HUES6 (cell line): Measurements from ENCODE around the gene NEURL1.
"Not testable (repeated sequence)": the region's sequence is repeated elsewhere in the genome, so short reads cannot be mapped to it uniquely, and the experiment has no call there.

ENCODE experiments used
- H3K27ac ChIP-seq: 2 replicates; pipeline ENCODE4 v1.7.0; 2013; ENCODE audit warnings: low read depth, mild to moderate bottlenecking, low read length, inconsistent platforms
- H3K27me3 ChIP-seq: 2 replicates; pipeline ENCODE4 v1.6.1; 2013; ENCODE audit warnings: low read length; ENCODE audit not compliant: control insufficient read depth, insufficient read depth
- H3K36me3 ChIP-seq: 2 replicates; pipeline ENCODE4 v1.6.1; 2013; ENCODE audit warnings: low read length; ENCODE audit not compliant: control insufficient read depth, insufficient read depth
- H3K4me1 ChIP-seq: 2 replicates; pipeline ENCODE4 v1.6.1; 2013; ENCODE audit warnings: low read length; ENCODE audit not compliant: control insufficient read depth, insufficient read depth
- H3K4me3 ChIP-seq: 2 replicates; pipeline ENCODE4 v1.5.1; 2013; ENCODE audit warnings: low read depth, low read length
- H3K9ac ChIP-seq: one replicate; pipeline ENCODE4 v1.6.1; 2013; ENCODE audit warnings: mild to moderate bottlenecking, low read length
- H3K9me3 ChIP-seq: 2 replicates; pipeline ENCODE4 v1.6.1; 2013; ENCODE audit warnings: low read depth, low read length; ENCODE audit not compliant: control insufficient read depth, insufficient read depth

Gene NEURL1

GRCh38 chr10:103523683-103524082, 30.2 kb downstream of the NEURL1 start:
- 0 out of 2 replicates have a peak, but pooled peaks cover 6% of the 10 kb centered on the region for H3K9me3 ChIP-seq
- H3K36me3 ChIP-seq: no peaks in the 10 kb centered on the region
- no peaks in the 10 kb centered on the region for H3K27me3 ChIP-seq
- no peak overlapping the region for H3K4me3 ChIP-seq
- no peak overlapping the region for H3K9ac ChIP-seq
- peaks cover 17% of the 10 kb centered on the region; the same call in 1 of the 2 replicates for H3K4me1 ChIP-seq
- H3K27ac ChIP-seq: peak overlapping the region; percentile 80; the same call in 1 of the 2 replicates

DNA sequence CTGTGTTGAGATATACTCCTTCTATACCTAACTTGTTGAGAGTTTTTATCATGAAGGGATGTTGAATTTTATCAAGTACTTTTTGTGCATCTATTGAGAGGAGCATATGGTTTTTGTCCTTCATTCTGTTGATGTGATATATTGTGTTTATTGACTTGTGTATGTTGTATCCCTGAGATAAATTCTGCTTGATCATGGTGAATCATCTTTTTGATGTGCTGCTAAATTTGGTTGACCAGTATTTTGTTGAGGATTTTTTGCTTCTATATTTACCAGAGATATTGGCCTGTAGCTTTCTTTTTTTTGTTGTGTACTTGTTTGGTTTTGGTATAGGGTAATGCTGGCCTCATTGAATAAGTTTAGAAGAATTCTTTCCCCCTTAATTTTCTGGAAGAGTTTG, 32.4 kb downstream of the NEURL1 start:
- no peak overlapping the region for H3K4me3 ChIP-seq
- peaks cover 26% of the 10 kb centered on the region for H3K9me3 ChIP-seq
- peak overlapping the region; percentile 86; the same call in 1 of the 2 replicates for H3K27ac ChIP-seq
- H3K4me1 ChIP-seq: peaks cover 17% of the 10 kb centered on the region; the same call in 1 of the 2 replicates
- no peak overlapping the region for H3K9ac ChIP-seq
- no peaks in the 10 kb centered on the region for H3K36me3 ChIP-seq
- no peaks in the 10 kb centered on the region for H3K27me3 ChIP-seq

GRCh38 chr10:103527476-103527875, 34.0 kb downstream of the NEURL1 start:
- H3K36me3 ChIP-seq, H3K4me3 ChIP-seq, H3K4me1 ChIP-seq, H3K27me3 ChIP-seq: not testable (repeated sequence)
- H3K9me3 ChIP-seq: peaks cover 29% of the 10 kb centered on the region
- peak overlapping the region; percentile 86; the same call in 1 of the 2 replicates for H3K27ac ChIP-seq
- H3K9ac ChIP-seq: peak overlapping the region; percentile 12

DNA sequence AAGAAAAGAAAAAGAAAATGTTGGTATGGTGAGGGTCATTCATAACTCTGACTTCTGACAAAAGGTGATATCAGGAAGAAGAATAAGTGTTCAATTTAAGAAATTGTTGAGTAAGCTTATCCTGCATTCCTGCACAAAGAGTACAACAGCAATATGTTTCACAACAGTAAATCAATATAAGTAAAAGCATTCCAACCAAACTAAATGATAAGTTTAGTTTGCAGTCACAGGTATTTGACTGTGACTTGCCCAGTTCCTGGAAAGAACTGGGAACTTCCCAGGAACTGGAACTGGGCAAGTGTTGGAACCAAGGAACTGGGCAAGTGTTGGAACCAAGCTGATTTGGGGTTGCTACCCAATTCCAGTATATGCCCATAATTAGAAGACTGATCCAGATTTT, 35.0 kb downstream of the NEURL1 start:
- Histone ChIP-seq H3K4me3 (no peak overlapping the region), H3K9me3 (peaks cover 29% of the 10 kb centered on the region), H3K9ac (no peak overlapping the region), H3K36me3 (no peaks in the 10 kb centered on the region), H3K27ac (no peak overlapping the region), H3K27me3 (no peaks in the 10 kb centered on the region), H3K4me1 (peaks cover 3% of the 10 kb centered on the region; the same call in 1 of the 2 replicates)

DNA sequence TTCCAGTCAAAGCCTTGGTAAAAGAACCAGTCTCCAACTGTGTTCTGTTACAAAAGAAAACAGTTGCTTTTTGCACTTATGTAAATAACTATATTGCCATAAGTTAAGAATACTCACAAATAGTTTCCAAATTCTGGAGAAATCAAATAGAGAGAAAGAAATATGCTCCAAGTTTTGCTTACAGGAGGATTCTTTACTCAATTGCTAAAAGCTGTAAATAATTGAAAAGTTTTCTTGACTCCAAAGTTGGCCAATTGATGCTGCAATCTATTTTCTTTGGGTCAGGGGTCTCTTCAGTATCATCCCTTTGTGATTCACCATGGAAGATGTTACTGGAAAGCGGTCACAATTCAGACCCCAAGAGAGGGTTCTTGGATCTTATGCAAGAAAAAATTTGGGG, 36.0 kb downstream of the NEURL1 start:
- no peaks in the 10 kb centered on the region for H3K36me3 ChIP-seq

GRCh38 chr10:103533827-103534226, 40.3 kb downstream of the NEURL1 start:
- Histone ChIP-seq H3K36me3 (no peaks in the 10 kb centered on the region), H3K9me3 (peaks cover 23% of the 10 kb centered on the region), H3K27ac (no peak overlapping the region), H3K4me1 (no peaks in the 10 kb centered on the region; the same call in 1 of the 2 replicates), H3K9ac (no peak overlapping the region), H3K27me3 (no peaks in the 10 kb centered on the region), H3K4me3 (no peak overlapping the region)

More for the DNA sequence above, 36.0 kb downstream of the NEURL1 start:
- no peak overlapping the region for H3K4me3 ChIP-seq
- peaks cover 3% of the 10 kb centered on the region; the same call in 1 of the 2 replicates for H3K4me1 ChIP-seq
- H3K27ac ChIP-seq: no peak overlapping the region
- H3K9me3 ChIP-seq: peaks cover 29% of the 10 kb centered on the region
- no peaks in the 10 kb centered on the region for H3K27me3 ChIP-seq
- H3K9ac ChIP-seq: no peak overlapping the region

DNA sequence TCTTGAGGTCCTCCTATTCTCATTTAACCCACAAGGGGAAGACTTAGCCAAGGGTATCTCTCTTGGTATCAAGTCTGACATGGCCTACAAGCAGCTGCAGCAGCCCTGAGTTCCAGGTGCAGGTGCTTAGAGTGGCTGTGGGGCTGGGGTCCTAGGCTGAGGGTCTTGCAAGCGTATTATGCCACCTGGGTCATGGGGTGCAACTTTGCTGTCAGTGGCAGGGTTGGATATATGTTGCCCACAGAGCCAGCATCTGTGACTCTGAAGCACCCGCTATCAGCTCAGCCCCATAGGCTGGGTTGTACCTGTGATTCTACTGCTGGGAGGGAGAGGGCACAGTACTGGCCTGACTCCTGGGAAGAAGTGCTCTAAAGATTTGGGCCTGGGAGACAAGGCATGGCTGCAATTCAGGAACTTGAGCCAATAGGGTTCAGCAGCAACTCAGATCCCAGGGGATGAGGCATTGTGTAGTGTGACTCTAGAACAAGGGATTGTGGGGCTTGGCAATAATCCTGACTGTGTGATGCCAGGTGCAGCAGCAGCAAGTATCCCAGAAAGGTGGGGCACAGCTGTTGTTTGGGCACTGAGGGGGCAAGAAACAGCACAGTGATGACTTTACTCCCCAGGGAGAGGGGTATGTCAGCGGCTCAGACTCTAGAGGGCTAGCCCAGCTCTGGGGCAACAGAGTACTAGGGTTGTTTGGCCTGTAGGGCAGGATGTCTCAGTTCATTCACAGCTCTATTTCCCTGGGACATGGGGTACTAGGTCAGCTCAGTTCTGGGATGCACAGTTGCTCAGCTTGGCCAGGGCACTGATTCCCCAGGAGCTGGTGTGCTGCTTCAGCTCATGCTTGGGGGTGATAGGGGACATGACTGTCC, 41.4 kb downstream of the NEURL1 start:
- no peak overlapping the region for H3K27ac ChIP-seq
- no peaks in the 10 kb centered on the region for H3K27me3 ChIP-seq
- peaks cover 2% of the 10 kb centered on the region; the same call in 1 of the 2 replicates for H3K4me1 ChIP-seq
- no peaks in the 10 kb centered on the region for H3K36me3 ChIP-seq
- no peak overlapping the region for H3K4me3 ChIP-seq
- H3K9ac ChIP-seq: no peak overlapping the region
- peaks cover 14% of the 10 kb centered on the region for H3K9me3 ChIP-seq

DNA sequence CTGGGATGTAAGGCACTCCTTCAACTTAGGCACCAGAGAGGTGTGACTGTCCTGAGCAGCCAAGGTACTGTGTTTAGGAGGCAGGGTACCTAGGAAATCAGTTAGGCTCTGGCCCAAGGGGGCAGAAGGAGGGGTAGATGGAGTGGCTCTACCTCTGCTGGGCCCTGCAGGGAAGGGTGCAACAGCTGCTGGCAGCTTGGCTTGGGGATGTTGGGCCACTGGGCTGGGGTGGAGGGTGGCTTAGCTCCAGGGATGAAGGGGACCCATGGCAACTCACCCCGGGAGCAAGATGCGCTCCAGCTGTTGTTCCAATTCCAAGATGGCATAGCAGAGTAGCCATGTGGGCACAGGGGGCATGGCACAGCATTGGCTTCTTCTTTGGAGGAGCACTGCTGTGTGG, 42.1 kb downstream of the NEURL1 start:
- no peaks in the 10 kb centered on the region for H3K36me3 ChIP-seq
- H3K27me3 ChIP-seq: no peaks in the 10 kb centered on the region
- peaks cover 2% of the 10 kb centered on the region; the same call in 1 of the 2 replicates for H3K4me1 ChIP-seq
- no peak overlapping the region for H3K4me3 ChIP-seq
- no peak overlapping the region for H3K27ac ChIP-seq
- peaks cover 6% of the 10 kb centered on the region for H3K9me3 ChIP-seq
- H3K9ac ChIP-seq: no peak overlapping the region

GRCh38 chr10:103539751-103540150, 46.2 kb downstream of the NEURL1 start:
- no peaks in the 10 kb centered on the region for H3K36me3 ChIP-seq
- H3K4me1 ChIP-seq: peaks cover 25% of the 10 kb centered on the region
- no peak overlapping the region for H3K4me3 ChIP-seq
- H3K9me3 ChIP-seq: no peaks in the 10 kb centered on the region
- H3K27ac ChIP-seq: no peak overlapping the region
- H3K9ac ChIP-seq: no peak overlapping the region
- H3K27me3 ChIP-seq: no peaks in the 10 kb centered on the region

- no peak overlapping the region for H3K9ac ChIP-seq
- no peaks in the 10 kb centered on the region for H3K9me3 ChIP-seq
- H3K4me3 ChIP-seq: no peak overlapping the region
- no peaks in the 10 kb centered on the region for H3K27me3 ChIP-seq
- H3K27ac ChIP-seq: no peak overlapping the region
- H3K36me3 ChIP-seq: no peaks in the 10 kb centered on the region
- peaks cover 32% of the 10 kb centered on the region for H3K4me1 ChIP-seq
Measured at GRCh38 chr10:103540722-103541121, 47.2 kb downstream of the NEURL1 start.

GRCh38 chr10:103541616-103542015, 48.1 kb downstream of the NEURL1 start:
- H3K9ac ChIP-seq: no peak overlapping the region
- H3K4me1 ChIP-seq: peaks cover 32% of the 10 kb centered on the region
- no peaks in the 10 kb centered on the region for H3K36me3 ChIP-seq

More at GRCh38 chr10:103541616-103542015, 48.1 kb downstream of the NEURL1 start:
- Histone ChIP-seq H3K9me3 (no peaks in the 10 kb centered on the region), H3K27ac (no peak overlapping the region), H3K27me3 (no peaks in the 10 kb centered on the region), H3K4me3 (no peak overlapping the region)
